HCT116 (cell line): ENCODE measurements around the gene FCHSD2. TPM values are rescaled to one million over a fixed set of nuclear protein-coding genes. Genes with fewer than 3 reads are reported as not detected.

Experiments used
- ATAC-seq: fragments of 200-7000 bp; cut with Tn5 transposase; 2 replicates; pipeline ENCODE4 v1.9.1; 2020; ENCODE audit warnings: mild to moderate bottlenecking, moderate library complexity
- BruUV-seq: library from RNA; stranded (reverse); fragments of 400-500 nt; replicated peaks from 2 replicates; lab custom pipeline; 2021; lab: Mats Ljungman, UMichigan
- CTCF ChIA-PET: fragments of 300-600 bp; sonication (Branson Sonifier 250); formaldehyde crosslinking; loops from one replicate; lab custom pipeline; 2021; ENCODE audit warnings: antibody characterized with exemption; lab: Charles Lee
- POLR2A ChIA-PET: fragments of 300-600, 350-600 bp; sonication (Branson Sonifier 250); formaldehyde crosslinking; loops from one replicate; lab custom pipeline; 2021; ENCODE audit warnings: antibody characterized with exemption; lab: Charles Lee
- RAD21 ChIA-PET, 2 experiments: fragments of 300-600 bp; sonication (Branson Sonifier 250); formaldehyde crosslinking; loops; one replicate each; lab custom pipeline; 2023; ENCODE audit warnings: low total read pairs in 2 of 2; ENCODE audit not compliant: uncharacterized antibody in 2 of 2, unreplicated experiment in 2 of 2, low non-redundant PET in 1 of 2; lab: Charles Lee
- DNase-seq: peaks from one replicate; pipeline ENCODE4 v3.0.0-alpha.2; 2010; ENCODE audit warnings: low read depth, low spot score
- H2AFZ ChIP-seq: fragments of 200-600 bp; shearing (Covaris generic), sonication (generic); 2 replicates; pipeline ENCODE4 v1.6.1; 2017; ENCODE audit warnings: low read depth, mixed run types, mixed read lengths, antibody characterized with exemption, low read length; ENCODE audit not compliant: poor library complexity, severe bottlenecking
- H3K27ac ChIP-seq: 2 replicates; pipeline ENCODE4 v1.5.1; 2012; ENCODE audit warnings: low read depth, low read length
- H3K27me3 ChIP-seq: fragments of 200-600 bp; sonication (generic); 2 replicates; pipeline ENCODE4 v1.6.1; 2016; ENCODE audit warnings: mixed run types, low read length, mixed read lengths; ENCODE audit not compliant: insufficient read depth
- H3K36me3 ChIP-seq, 2 experiments: fragments of 200-500 bp in 1 of 2; fragments of 200-600 bp in 1 of 2; sonication (Bioruptor generic) in 1 of 2; sonication (generic) in 1 of 2; 2 replicates each; pipeline versions ENCODE4 v1.5.1 to v1.6.1; 2014 to 2016; ENCODE audit warnings: low read length in 2 of 2, inconsistent platforms in 1 of 2, mixed read lengths in 1 of 2, mixed run types in 1 of 2; ENCODE audit not compliant: insufficient read depth in 2 of 2, control insufficient read depth in 1 of 2
- H3K4me1 ChIP-seq, 2 experiments: fragments of 200-600 bp in 1 of 2; sonication (generic) in 1 of 2; 2 replicates each; pipeline versions ENCODE4 v1.5.1 to v1.6.1; 2012 to 2017; ENCODE audit warnings: low read length in 2 of 2, inconsistent platforms in 1 of 2, mild to moderate bottlenecking in 1 of 2, mixed read lengths in 1 of 2, mixed run types in 1 of 2, moderate library complexity in 1 of 2; ENCODE audit not compliant: insufficient read depth in 2 of 2, control insufficient read depth in 1 of 2
- H3K4me2 ChIP-seq: fragments of 200-600 bp; sonication (generic); 2 replicates; pipeline ENCODE4 v1.6.1; 2017; ENCODE audit warnings: mixed run types, low read length, mixed read lengths
- H3K4me3 ChIP-seq, 2 experiments: fragments of 200-600 bp in 1 of 2; sonication (generic) in 1 of 2; replicated peaks in 1 of 2; 2 replicates each; pipeline ENCODE4 v1.5.1; 2011 to 2016; ENCODE audit warnings: low read length in 2 of 2, control low read depth in 1 of 2, low read depth in 1 of 2, mild to moderate bottlenecking in 1 of 2, mixed read lengths in 1 of 2, mixed run types in 1 of 2
- H3K79me2 ChIP-seq: fragments of 200-600 bp; sonication (generic); 2 replicates; pipeline ENCODE4 v1.6.1; 2017; ENCODE audit warnings: mild to moderate bottlenecking, mixed run types, low read length, moderate library complexity, mixed read lengths; ENCODE audit not compliant: insufficient read depth
- H3K9ac ChIP-seq: fragments of 200-600 bp; sonication (generic); 2 replicates; pipeline ENCODE4 v1.6.1; 2016; ENCODE audit warnings: low read length, mixed read lengths
- H3K9me2 ChIP-seq: fragments of 200-600 bp; sonication (generic), shearing (Covaris generic); 2 replicates; pipeline ENCODE4 v1.6.1; 2017; ENCODE audit warnings: mixed run types, mild to moderate bottlenecking, moderate library complexity; ENCODE audit not compliant: insufficient read depth
- H3K9me3 ChIP-seq, 2 experiments: fragments of 200-500 bp in 1 of 2; fragments of 200-600 bp in 1 of 2; sonication (Bioruptor generic) in 1 of 2; sonication (generic) in 1 of 2; 2 replicates each; pipeline ENCODE4 v1.6.1; 2014 to 2017; ENCODE audit warnings: low read length in 2 of 2, mixed read lengths in 2 of 2, inconsistent platforms in 1 of 2, low read depth in 1 of 2, mild to moderate bottlenecking in 1 of 2, mixed run types in 1 of 2, moderate library complexity in 1 of 2; ENCODE audit not compliant: control insufficient read depth in 1 of 2, insufficient read depth in 1 of 2
- H4K20me1 ChIP-seq: fragments of 200-600 bp; sonication (generic), shearing (Covaris generic); 2 replicates; pipeline ENCODE4 v1.6.1; 2017; ENCODE audit warnings: mixed run types, mild to moderate bottlenecking, moderate library complexity; ENCODE audit not compliant: insufficient read depth
- CBX3 ChIP-seq: IDR thresholded peaks from 2 replicates; pipeline ENCODE4 v1.6.1; 2012; ENCODE audit warnings: low read depth
- ELF1 ChIP-seq: IDR thresholded peaks from 2 replicates; pipeline ENCODE4 v1.6.1; 2012; ENCODE audit warnings: low read depth, borderline replicate concordance
- POLR2AphosphoS5 ChIP-seq: IDR thresholded peaks from 2 replicates; pipeline ENCODE4 v1.6.1; 2011; ENCODE audit warnings: mild to moderate bottlenecking, low read depth, low read length, moderate library complexity
- REST ChIP-seq: IDR thresholded peaks from 2 replicates; pipeline ENCODE4 v1.6.1; 2012; ENCODE audit warnings: low read depth
- SP1 ChIP-seq: IDR thresholded peaks from 2 replicates; pipeline ENCODE4 v1.6.1; 2012; ENCODE audit warnings: low read depth
- SRF ChIP-seq: IDR thresholded peaks from 2 replicates; pipeline ENCODE4 v1.6.1; 2012; ENCODE audit warnings: low read depth
- YY1 ChIP-seq: IDR thresholded peaks from 2 replicates; pipeline ENCODE4 v1.6.1; 2011; ENCODE audit warnings: low read length, low read depth, moderate library complexity, mild to moderate bottlenecking; ENCODE audit not compliant: insufficient replicate concordance; ENCODE audit errors: extremely low read depth
- intact Hi-C: fragments of 100-400 bp; cut with micrococcal nuclease; formaldehyde crosslinking; loops from 2 replicates; pipeline ENCODE4 v1.10.0; 2022
- total RNA-seq: library from RNA; stranded (reverse); gene quantifications from one replicate; pipeline ENCODE4 v1.2.1, GENCODE V29; 2021; ENCODE audit not compliant: unreplicated experiment

FCHSD2 gene
- total RNA-seq, 1 experiment from 2014 or later, result 15.0 TPM

- no peaks in the 10 kb centered on the region for H4K20me1 ChIP-seq
- TF ChIP-seq CBX3 (no peak), ELF1 (no peak), YY1 (no peak), SRF (no peak), SP1 (no peak), POLR2AphosphoS5 (no peak), REST (no peak)
- H3K9me3 ChIP-seq, result no peaks in the 10 kb centered on the region
- no peak overlapping the region for H3K4me2 ChIP-seq
- RAD21 ChIA-PET, result no interaction called here
- no peak for ATAC-seq
- CTCF ChIA-PET, result interaction anchor here (2.1 kb wide), 1 partner anchor 11 kb away, joined by 5 read pairs; no protein-coding TSS in a partner anchor
- no peak overlapping the region for H3K9ac ChIP-seq
- H3K9me2 ChIP-seq, result no peaks in the 10 kb centered on the region
- no peak for DNase-seq
- 0 out of 4 replicates have a peak, but pooled peaks cover 0 to 4% of the 10 kb centered on the region in 2 experiments for H3K36me3 ChIP-seq
- H3K27me3 ChIP-seq, result no peaks in the 10 kb centered on the region
- H3K79me2 ChIP-seq, result no peaks in the 10 kb centered on the region
- intact Hi-C loops, result no loop called here
- POLR2A ChIA-PET, result no interaction called here
- no peak overlapping the region for H3K27ac ChIP-seq
- no peak overlapping the region for H2AFZ ChIP-seq
- BruUV-seq, result no TSS peak
- H3K4me3 ChIP-seq, result no peak overlapping the region
- H3K4me1 ChIP-seq, result peaks cover 9 to 11% of the 10 kb centered on the region in 2 experiments
Measured at GRCh38 chr11:72842126-72842525, 300.0 kb downstream of the FCHSD2 start.
